GM12872 (cell line): ENCODE results near the gene UBE2E1.

ENCODE experiments used
- CTCF ChIP-seq: IDR thresholded peaks from 3 replicates; pipeline ENCODE4 v1.5.1; 2011; ENCODE audit warnings: low read depth, mild to moderate bottlenecking, low read length, moderate library complexity; ENCODE audit not compliant: insufficient read depth

The UBE2E1 gene

GRCh38 chr3:23781051-23781450 is 24.7 kb upstream of the UBE2E1 start:
- no peak for TF ChIP-seq CTCF

- no peak for TF ChIP-seq CTCF
Observed at GRCh38 chr3:23781871-23782270, 23.9 kb upstream of the UBE2E1 start.

- no peak for TF ChIP-seq CTCF
Observed at GRCh38 chr3:23785097-23785645, 20.6 kb upstream of the UBE2E1 start.

GRCh38 chr3:23785882-23786281 is 19.9 kb upstream of the UBE2E1 start:
- no peak for TF ChIP-seq CTCF

GRCh38 chr3:23791678-23792077 is 14.1 kb upstream of the UBE2E1 start:
- no peak for TF ChIP-seq CTCF

- no peak for TF ChIP-seq CTCF
Observed at GRCh38 chr3:23793528-23794134, 12.1 kb upstream of the UBE2E1 start.

- TF ChIP-seq CTCF, result no peak
Observed at GRCh38 chr3:23795096-23795495, 10.7 kb upstream of the UBE2E1 start.
